B cell (primary cell): ENCODE measurements around the gene KIF15. TPM values are rescaled to one million over a fixed set of nuclear protein-coding genes. Genes with fewer than 3 reads are reported as not detected.
"Not testable (repeated sequence)": the region's sequence is repeated elsewhere in the genome, so short reads cannot be mapped to it uniquely, and the experiment has no call there.

ENCODE experiments used
- ATAC-seq: fragments of 200-7000 bp; cut with Tn5 transposase; one replicate; pipeline ENCODE4 v1.10.0; 2021; ENCODE audit warnings: low read depth, mild to moderate bottlenecking, moderate number of reproducible peaks, moderate library complexity
- CTCF ChIA-PET: fragments of 350-600 bp; sonication (Branson Sonifier 250); formaldehyde crosslinking; loops from one replicate; lab custom pipeline; 2021; ENCODE audit warnings: antibody characterized with exemption, inconsistent platforms; lab: Charles Lee
- POLR2A ChIA-PET: fragments of 350-600 bp; sonication (Branson Sonifier 250); formaldehyde crosslinking; loops from one replicate; lab custom pipeline; 2021; ENCODE audit warnings: antibody characterized with exemption; lab: Charles Lee
- DNase-seq: peaks from one replicate; pipeline ENCODE4 v3.0.0; 2013
- H2AFZ ChIP-seq: 2 replicates; pipeline ENCODE4 v1.6.1; 2012; ENCODE audit warnings: mild to moderate bottlenecking, low read depth, low read length; ENCODE audit not compliant: insufficient read depth, poor library complexity, severe bottlenecking
- H3K27ac ChIP-seq, 2 donors: 1 replicate in 1 of 2; 2 replicates in 1 of 2; pipeline ENCODE4 v1.5.1; 2012 to 2013; ENCODE audit warnings: low read length in 2 of 2, mild to moderate bottlenecking in 2 of 2, moderate library complexity in 1 of 2
- H3K27me3 ChIP-seq, 4 experiments: fragments of 200-600 bp in 1 of 4; sonication (generic) in 1 of 4; replicated peaks in 1 of 4; 1 replicate in 2 of 4; 2 replicates in 2 of 4; pipeline versions ENCODE4 v1.6.1 to v1.7.0; 2013 to 2016; ENCODE audit warnings: low read length in 3 of 4, mild to moderate bottlenecking in 2 of 4, mixed read lengths in 1 of 4, moderate library complexity in 1 of 4; ENCODE audit not compliant: insufficient read depth in 4 of 4, control insufficient read depth in 3 of 4; ENCODE audit errors: control extremely low read depth in 1 of 4
- H3K36me3 ChIP-seq, 2 experiments: replicated peaks in 1 of 2; 1 replicate in 1 of 2; 2 replicates in 1 of 2; pipeline versions ENCODE4 v1.6.1 to v1.7.1; 2013; ENCODE audit warnings: low read length in 1 of 2; ENCODE audit not compliant: insufficient read depth in 2 of 2, control insufficient read depth in 1 of 2; ENCODE audit errors: control extremely low read depth in 1 of 2, extremely low read depth in 1 of 2
- H3K4me1 ChIP-seq, 2 donors: fragments of 200-600 bp in 1 of 2; sonication (generic) in 1 of 2; 1 replicate in 1 of 2; 2 replicates in 1 of 2; pipeline versions ENCODE4 v1.5.1 to v1.6.1; 2013 to 2017; ENCODE audit warnings: low read length in 2 of 2; ENCODE audit not compliant: control insufficient read depth in 2 of 2, insufficient read depth in 2 of 2
- H3K4me2 ChIP-seq: replicated peaks from 2 replicates; pipeline ENCODE3; 2012; ENCODE audit warnings: mild to moderate bottlenecking, low read depth, low read length; ENCODE audit not compliant: poor library complexity, severe bottlenecking
- H3K4me3 ChIP-seq, 5 experiments: fragments of 200-600 bp in 1 of 5; sonication (generic) in 1 of 5; 1 replicate in 3 of 5; 2 replicates in 2 of 5; pipeline versions ENCODE4 v1.5.1 to v1.7.0; 2011 to 2016; ENCODE audit warnings: low read length in 4 of 5, mild to moderate bottlenecking in 4 of 5, low read depth in 2 of 5, control low read depth in 1 of 5, moderate library complexity in 1 of 5; ENCODE audit not compliant: insufficient read depth in 1 of 5; ENCODE audit errors: control extremely low read depth in 1 of 5, extremely low read depth in 1 of 5
- H3K79me2 ChIP-seq: fragments of 200-600 bp; sonication (generic); one replicate; pipeline ENCODE4 v1.6.0; 2016; ENCODE audit warnings: low read length; ENCODE audit not compliant: control insufficient read depth, insufficient read depth
- H3K9ac ChIP-seq: fragments of 200-600 bp; sonication (generic); 2 replicates; pipeline ENCODE4 v1.6.1; 2017; ENCODE audit warnings: mild to moderate bottlenecking, low read length, moderate library complexity
- H3K9me3 ChIP-seq, 3 donors: one replicate each; pipeline versions ENCODE4 v1.6.1 to v1.7.1; 2013; ENCODE audit warnings: low read length in 2 of 3; ENCODE audit not compliant: control insufficient read depth in 2 of 3, insufficient read depth in 1 of 3; ENCODE audit errors: control extremely low read depth in 1 of 3
- H4K20me1 ChIP-seq: 2 replicates; pipeline ENCODE4 v1.6.0; 2012; ENCODE audit warnings: mild to moderate bottlenecking, low read length; ENCODE audit not compliant: insufficient read depth, control insufficient read depth, poor library complexity, severe bottlenecking
- H3K27ac Mint-ChIP-seq: one replicate; pipeline ENCODE4 v1.8.0; 2021; ENCODE audit warnings: mixed read lengths
- H3K27me3 Mint-ChIP-seq: one replicate; pipeline ENCODE4 v1.8.0; 2021; ENCODE audit warnings: mixed read lengths
- H3K4me1 Mint-ChIP-seq: one replicate; pipeline ENCODE4 v1.8.0; 2021; ENCODE audit warnings: mixed read lengths
- H3K4me3 Mint-ChIP-seq: one replicate; pipeline ENCODE4 v1.8.0; 2021; ENCODE audit warnings: mixed read lengths
- H3K9me3 Mint-ChIP-seq: one replicate; pipeline ENCODE4 v1.8.0; 2022; ENCODE audit warnings: mixed read lengths; ENCODE audit not compliant: insufficient read depth
- CTCF ChIP-seq: fragments of 200-600 bp; IDR thresholded peaks from one replicate; pipeline ENCODE4 v1.8.0; 2022; ENCODE audit warnings: antibody characterized with exemption, mild to moderate bottlenecking
- EZH2 ChIP-seq: IDR thresholded peaks from 2 replicates; pipeline ENCODE4 v1.6.1; 2012; ENCODE audit warnings: borderline replicate concordance, low read depth, mild to moderate bottlenecking, moderate library complexity, low read length; ENCODE audit not compliant: insufficient read depth, poor library complexity, severe bottlenecking
- WGBS: methylation state at CpG from one replicate; pipeline ENCODE4 v1.1.5; 2013; ENCODE audit warnings: missing lambda C conversion rate; ENCODE audit not compliant: insufficient coverage; 5-methylcytosine and 5-hydroxymethylcytosine counted together
- intact Hi-C: fragments of 100-400 bp; cut with micrococcal nuclease; formaldehyde crosslinking; loops from one replicate; pipeline ENCODE4 v1.10.0; 2022
- polyA plus RNA-seq: library from polyadenylated mRNA; depleted of rRNA; stranded (reverse); fragments of >200 nt; gene quantifications from 2 replicates; pipeline ENCODE4 v1.2.3, GENCODE V29; 2012
- total RNA-seq, 2 donors: library from RNA; stranded (reverse); fragments of 120-200 nt in 1 of 2; gene quantifications; 1 replicate in 1 of 2; 2 replicates in 1 of 2; pipeline versions ENCODE4 v1.2.3 to v1.2.4, GENCODE V29; 2013 to 2022

KIF15 gene
- total and polyA plus RNA-seq, 2 donors (not counting 1 experiment from before 2014, with no cell fraction given), result 0.28 to 1.4 TPM

GRCh38 chr3:44821206-44821605 lies 59.6 kb downstream of the KIF15 start:
- H3K9me3 ChIP-seq, H3K4me1 ChIP-seq, H3K4me3 ChIP-seq, H2AFZ ChIP-seq, H3K79me2 ChIP-seq, POLR2A ChIA-PET, H4K20me1 ChIP-seq, H3K27ac ChIP-seq, H3K27me3 ChIP-seq, H3K9me3 Mint-ChIP-seq, H3K4me2 ChIP-seq, ATAC-seq, CTCF ChIA-PET, H3K4me3 Mint-ChIP-seq, H3K9ac ChIP-seq, DNase-seq, H3K27ac Mint-ChIP-seq, H3K36me3 ChIP-seq, H3K4me1 Mint-ChIP-seq, H3K27me3 Mint-ChIP-seq, intact Hi-C loops: not testable (repeated sequence)
- WGBS, result 98% methylated on average over 10 of the region's 34 CpGs

- ChIA-PET CTCF (no interaction called here), POLR2A (interaction anchor here (0.5 kb wide), 1 partner anchor 9 kb away, joined by 3 read pairs; no protein-coding TSS in a partner anchor)
- no peak for TF ChIP-seq CTCF
- TF ChIP-seq EZH2, result no peak
- no peak for ATAC-seq
- intact Hi-C loops, result no loop called here
- Mint-ChIP-seq H3K4me1 (peaks cover 7% of the 10 kb centered on the region), H3K27ac (no peak overlapping the region), H3K9me3 (no peaks in the 10 kb centered on the region), H3K27me3 (no peaks in the 10 kb centered on the region), H3K4me3 (no peak overlapping the region)
- DNase-seq, result no peak
- Histone ChIP-seq H3K4me1 (peaks cover 0 to 4% of the 10 kb centered on the region in 2 donors), H3K27ac (no peak overlapping the region), H3K4me2 (no peak overlapping the region), H3K9ac (no peak overlapping the region), H2AFZ (no peak overlapping the region), H3K36me3 (peaks cover 0 to 1% of the 10 kb centered on the region in 2 experiments), H3K79me2 (no peaks in the 10 kb centered on the region), H3K9me3 (no peaks in the 10 kb centered on the region), H3K27me3 (no peaks in the 10 kb centered on the region), H3K4me3 (no peak overlapping the region), H4K20me1 (no peaks in the 10 kb centered on the region)
- no CpG with 5 or more reads among the region's 2 CpGs for WGBS
These were observed 63.8 kb downstream of the KIF15 start for GRCh38 chr3:44825264-44825925.
